ENCODE results near the gene SLC35F3. TPM values are rescaled to one million over a fixed set of nuclear protein-coding genes. Genes with fewer than 3 reads are reported as not detected.

SLC35F3 gene
- total and polyA plus RNA-seq, 7 experiments from 2014 or later: 0.11 to 15.2 (median 0.96) TPM; not detected in 2

- Histone ChIP-seq H3K4me1 (ENCODE audit: control insufficient read depth in 2 of 2, insufficient read depth in 2 of 2, low read length in 2 of 2) (no peaks in the 10 kb centered on the region), H3K27ac (ENCODE audit: low read depth, low read length) (no peak overlapping the region), H3K27me3 (ENCODE audit: control insufficient read depth in 2 of 2, insufficient read depth in 2 of 2, low read length in 2 of 2) (peaks cover 0 to 3% of the 10 kb centered on the region in 2 donors), H3K9me3 (ENCODE audit: control insufficient read depth in 2 of 3, low read length in 3 of 3) (no peaks in the 10 kb centered on the region), H3K36me3 (ENCODE audit: control insufficient read depth in 2 of 3, insufficient read depth in 3 of 3, low read length in 3 of 3) (no peaks in the 10 kb centered on the region), H3K4me3 (ENCODE audit: low read length) (no peak overlapping the region)
- Mint-ChIP-seq H3K36me3 (peaks cover 0 to 4% (median 0%) of the 10 kb centered on the region in 5 donors), H3K4me3 (no peak overlapping the region), H3K4me1 (peaks cover 0 to 2% (median 0%) of the 10 kb centered on the region in 7 donors), H3K9me3 (peaks cover 0 to 12% (median 2%) of the 10 kb centered on the region in 11 donors), H3K27ac (no peak overlapping the region), H3K27me3 (peaks cover 25 to 45% (median 30%) of the 10 kb centered on the region in 5 donors)
- ATAC-seq: no peak
- no peak for DNase-seq
- CTCF ChIA-PET: no interaction called here
- POLR2A ChIA-PET: no interaction called here
- intact Hi-C loops (cut with micrococcal nuclease): no loop called here
Observed at GRCh38 chr1:234090212-234091064, 186.0 kb downstream of the SLC35F3 start.

GRCh38 chr1:234091065-234091401 lies 186.6 kb downstream of the SLC35F3 start:
- H3K36me3 Mint-ChIP-seq: peaks cover 0 to 4% (median 0%) of the 10 kb centered on the region in 5 donors
- H3K27ac Mint-ChIP-seq: no peak overlapping the region
- H3K27me3 Mint-ChIP-seq: peaks cover 19 to 40% (median 27%) of the 10 kb centered on the region in 5 donors
- DNase-seq: no peak
- ChIA-PET POLR2A (no interaction called here), CTCF (no interaction called here)
- peaks cover 0 to 2% (median 0%) of the 10 kb centered on the region in 7 donors for H3K4me1 Mint-ChIP-seq
- peaks cover 0 to 12% (median 2%) of the 10 kb centered on the region in 11 donors for H3K9me3 Mint-ChIP-seq
- H3K36me3 ChIP-seq (ENCODE audit: control insufficient read depth in 2 of 3, insufficient read depth in 3 of 3, low read length in 3 of 3): no peaks in the 10 kb centered on the region
- H3K4me1 ChIP-seq (ENCODE audit: control insufficient read depth in 2 of 2, insufficient read depth in 2 of 2, low read length in 2 of 2): no peaks in the 10 kb centered on the region
- H3K4me3 ChIP-seq (ENCODE audit: low read length): no peak overlapping the region
- intact Hi-C loops (cut with micrococcal nuclease): no loop called here
- no peak overlapping the region for H3K4me3 Mint-ChIP-seq
- H3K9me3 ChIP-seq (ENCODE audit: control insufficient read depth in 2 of 3, low read length in 3 of 3): no peaks in the 10 kb centered on the region
- H3K27ac ChIP-seq (ENCODE audit: low read depth, low read length): no peak overlapping the region
- no peak for ATAC-seq
- H3K27me3 ChIP-seq (ENCODE audit: control insufficient read depth in 2 of 2, insufficient read depth in 2 of 2, low read length in 2 of 2): peaks cover 0 to 3% of the 10 kb centered on the region in 2 donors

GRCh38 chr1:234091876-234092275 lies 187.4 kb downstream of the SLC35F3 start:
- ChIA-PET CTCF (no interaction called here), POLR2A (no interaction called here)
- H3K27ac ChIP-seq (ENCODE audit: low read depth, low read length): no peak overlapping the region
- no peaks in the 10 kb centered on the region for H3K36me3 ChIP-seq (ENCODE audit: control insufficient read depth in 2 of 3, insufficient read depth in 3 of 3, low read length in 3 of 3)
- H3K9me3 ChIP-seq (ENCODE audit: control insufficient read depth in 2 of 3, low read length in 3 of 3): no peaks in the 10 kb centered on the region
- Mint-ChIP-seq H3K4me3 (no peak overlapping the region), H3K36me3 (peaks cover 0 to 4% (median 0%) of the 10 kb centered on the region in 5 donors), H3K27me3 (peaks cover 17 to 37% (median 24%) of the 10 kb centered on the region in 5 donors), H3K9me3 (peaks cover 0 to 12% (median 2%) of the 10 kb centered on the region in 11 donors), H3K4me1 (peaks cover 0 to 2% (median 0%) of the 10 kb centered on the region in 7 donors), H3K27ac (no peak overlapping the region)
- peaks cover 0 to 3% of the 10 kb centered on the region in 2 donors for H3K27me3 ChIP-seq (ENCODE audit: control insufficient read depth in 2 of 2, insufficient read depth in 2 of 2, low read length in 2 of 2)
- H3K4me1 ChIP-seq (ENCODE audit: control insufficient read depth in 2 of 2, insufficient read depth in 2 of 2, low read length in 2 of 2): no peaks in the 10 kb centered on the region
- DNase-seq: no peak
- intact Hi-C loops (cut with micrococcal nuclease): no loop called here
- no peak for ATAC-seq
- no peak overlapping the region for H3K4me3 ChIP-seq (ENCODE audit: low read length)

GRCh38 chr1:234093107-234093506 lies 188.6 kb downstream of the SLC35F3 start:
- Mint-ChIP-seq H3K9me3 (peaks cover 0 to 12% (median 1%) of the 10 kb centered on the region in 11 donors), H3K4me3 (no peak overlapping the region), H3K27ac (no peak overlapping the region), H3K36me3 (peaks cover 0 to 4% (median 0%) of the 10 kb centered on the region in 5 donors), H3K27me3 (peaks cover 11 to 30% (median 20%) of the 10 kb centered on the region in 5 donors), H3K4me1 (peaks cover 0 to 2% (median 0%) of the 10 kb centered on the region in 7 donors)
- peaks cover 0 to 3% of the 10 kb centered on the region in 2 donors for H3K27me3 ChIP-seq (ENCODE audit: control insufficient read depth in 2 of 2, insufficient read depth in 2 of 2, low read length in 2 of 2)
- H3K36me3 ChIP-seq (ENCODE audit: control insufficient read depth in 2 of 3, insufficient read depth in 3 of 3, low read length in 3 of 3): no peaks in the 10 kb centered on the region
- no peak overlapping the region for H3K27ac ChIP-seq (ENCODE audit: low read depth, low read length)
- H3K4me3 ChIP-seq (ENCODE audit: low read length): no peak overlapping the region
- ChIA-PET POLR2A (no interaction called here), CTCF (no interaction called here)
- DNase-seq (no peak), ATAC-seq (no peak)
- H3K4me1 ChIP-seq (ENCODE audit: control insufficient read depth in 2 of 2, insufficient read depth in 2 of 2, low read length in 2 of 2): no peaks in the 10 kb centered on the region
- intact Hi-C loops (cut with micrococcal nuclease): no loop called here
- no peaks in the 10 kb centered on the region for H3K9me3 ChIP-seq (ENCODE audit: control insufficient read depth in 2 of 3, low read length in 3 of 3)

- Mint-ChIP-seq H3K4me3 (no peak overlapping the region), H3K36me3 (peaks cover 0 to 4% (median 0%) of the 10 kb centered on the region in 5 donors), H3K4me1 (peaks cover 0 to 2% (median 0%) of the 10 kb centered on the region in 7 donors), H3K27ac (no peak overlapping the region), H3K27me3 (peaks cover 11 to 29% (median 20%) of the 10 kb centered on the region in 5 donors), H3K9me3 (peaks cover 0 to 12% (median 1%) of the 10 kb centered on the region in 11 donors)
- no peak overlapping the region for H3K27ac ChIP-seq (ENCODE audit: low read depth, low read length)
- no peak for DNase-seq
- intact Hi-C loops (cut with micrococcal nuclease): no loop called here
- no peaks in the 10 kb centered on the region for H3K9me3 ChIP-seq (ENCODE audit: control insufficient read depth in 2 of 3, low read length in 3 of 3)
- H3K4me3 ChIP-seq (ENCODE audit: low read length): no peak overlapping the region
- H3K27me3 ChIP-seq (ENCODE audit: control insufficient read depth in 2 of 2, insufficient read depth in 2 of 2, low read length in 2 of 2): peaks cover 0 to 3% of the 10 kb centered on the region in 2 donors
- no peaks in the 10 kb centered on the region for H3K36me3 ChIP-seq (ENCODE audit: control insufficient read depth in 2 of 3, insufficient read depth in 3 of 3, low read length in 3 of 3)
- CTCF ChIA-PET: no interaction called here
- no peaks in the 10 kb centered on the region for H3K4me1 ChIP-seq (ENCODE audit: control insufficient read depth in 2 of 2, insufficient read depth in 2 of 2, low read length in 2 of 2)
- ATAC-seq: no peak
- POLR2A ChIA-PET: no interaction called here
Observed at GRCh38 chr1:234093741-234094140, 189.3 kb downstream of the SLC35F3 start.

- DNase-seq: no peak
- Mint-ChIP-seq H3K4me1 (peaks cover 0 to 2% (median 0%) of the 10 kb centered on the region in 7 donors), H3K36me3 (peaks cover 0 to 4% (median 0%) of the 10 kb centered on the region in 5 donors), H3K27me3 (peaks cover 9 to 25% (median 17%) of the 10 kb centered on the region in 5 donors), H3K4me3 (no peak overlapping the region), H3K27ac (no peak overlapping the region), H3K9me3 (peaks cover 0 to 12% (median 1%) of the 10 kb centered on the region in 11 donors)
- no peaks in the 10 kb centered on the region for H3K36me3 ChIP-seq (ENCODE audit: control insufficient read depth in 2 of 3, insufficient read depth in 3 of 3, low read length in 3 of 3)
- ChIA-PET POLR2A (no interaction called here), CTCF (interaction anchor here (0.6 kb wide), 1 partner anchor 808 kb away, joined by 3 read pairs; no protein-coding TSS in a partner anchor)
- ATAC-seq: no peak
- H3K27me3 ChIP-seq (ENCODE audit: control insufficient read depth in 2 of 2, insufficient read depth in 2 of 2, low read length in 2 of 2): peaks cover 0 to 3% of the 10 kb centered on the region in 2 donors
- H3K27ac ChIP-seq (ENCODE audit: low read depth, low read length): no peak overlapping the region
- H3K9me3 ChIP-seq (ENCODE audit: control insufficient read depth in 2 of 3, low read length in 3 of 3): no peaks in the 10 kb centered on the region
- intact Hi-C loops (cut with micrococcal nuclease): no loop called here
- H3K4me3 ChIP-seq (ENCODE audit: low read length): no peak overlapping the region
- H3K4me1 ChIP-seq (ENCODE audit: control insufficient read depth in 2 of 2, insufficient read depth in 2 of 2, low read length in 2 of 2): no peaks in the 10 kb centered on the region
Observed at GRCh38 chr1:234094172-234094571, 189.7 kb downstream of the SLC35F3 start.
